Muscle of leg (tissue), 11 donors: ENCODE data around the gene STAMBPL1. TPM values are rescaled to one million over a fixed set of nuclear protein-coding genes. Genes with fewer than 3 reads are reported as not detected.

Experiments
- DNase-seq: peaks from one replicate; pipeline ENCODE4 v3.0.0; 2013
- H3K27ac ChIP-seq: one replicate; pipeline ENCODE4 v1.5.1; 2013; ENCODE audit warnings: mild to moderate bottlenecking, low read length, control low read depth
- H3K27me3 ChIP-seq: one replicate; pipeline ENCODE4 v1.6.1; 2013; ENCODE audit warnings: low read length; ENCODE audit not compliant: control insufficient read depth, insufficient read depth
- H3K36me3 ChIP-seq: one replicate; pipeline ENCODE4 v1.6.1; 2013; ENCODE audit warnings: low read length; ENCODE audit not compliant: control insufficient read depth, insufficient read depth
- H3K4me1 ChIP-seq: one replicate; pipeline ENCODE4 v1.6.1; 2013; ENCODE audit warnings: low read length; ENCODE audit not compliant: control insufficient read depth, insufficient read depth
- H3K4me3 ChIP-seq: one replicate; pipeline ENCODE4 v1.5.1; 2013; ENCODE audit warnings: low read length, control low read depth
- H3K9me3 ChIP-seq: replicated peaks from 2 replicates; pipeline ENCODE4 v1.6.1; 2013; ENCODE audit warnings: low read depth, low read length; ENCODE audit not compliant: control insufficient read depth
- WGBS: methylation state at CpG from one replicate; pipeline ENCODE4 v1.1.5; 2013; ENCODE audit warnings: missing lambda C conversion rate; ENCODE audit not compliant: insufficient coverage; 5-methylcytosine and 5-hydroxymethylcytosine counted together
- polyA plus RNA-seq, 8 donors: library from polyadenylated mRNA; unstranded; fragments of 120-200 nt; gene quantifications; one replicate each; pipeline versions ENCODE4 v1.2.1 to v1.2.3, GENCODE V29; 2013; ENCODE audit warnings: inconsistent platforms in 1 of 8, low replicate concordance in 1 of 8; ENCODE audit not compliant: insufficient read length in 8 of 8, insufficient read depth in 1 of 8
- total RNA-seq: library from RNA; stranded (reverse); fragments of 120-200 nt; gene quantifications from one replicate; pipeline ENCODE4 v1.2.4, GENCODE V29; 2013

Gene STAMBPL1
- total and polyA plus RNA-seq, 9 donors = 5.2 to 10.3 (median 6.3) TPM

DNA sequence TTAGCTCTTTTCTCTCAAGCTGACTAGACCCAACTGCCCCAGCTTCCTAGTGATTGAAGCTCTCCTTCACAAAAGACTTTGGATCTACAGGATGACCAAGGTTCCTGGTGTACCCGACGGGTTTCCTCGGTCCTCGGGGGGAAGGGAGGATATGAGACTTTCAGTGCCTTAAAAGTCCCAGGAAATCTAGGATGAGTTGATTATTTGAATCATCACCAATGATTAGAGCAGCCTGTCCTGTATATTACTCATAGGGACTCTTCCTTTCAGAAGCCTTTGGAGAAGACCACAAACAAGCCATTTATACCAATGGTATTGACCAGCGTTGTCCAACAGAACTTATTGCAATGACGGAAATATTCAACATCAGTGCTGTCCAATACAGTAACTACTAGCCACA lies 78.7 kb downstream of the STAMBPL1 start:
- no peaks in the 10 kb centered on the region for H3K36me3 ChIP-seq
- DNase-seq = no peak
- H3K4me3 ChIP-seq = no peak overlapping the region
- no CpG with 5 or more reads among the region's 6 CpGs for WGBS
- no peaks in the 10 kb centered on the region for H3K27me3 ChIP-seq
- H3K4me1 ChIP-seq = peaks cover under 1% of the 10 kb centered on the region
- H3K9me3 ChIP-seq = no peaks in the 10 kb centered on the region
- no peak overlapping the region for H3K27ac ChIP-seq

DNA sequence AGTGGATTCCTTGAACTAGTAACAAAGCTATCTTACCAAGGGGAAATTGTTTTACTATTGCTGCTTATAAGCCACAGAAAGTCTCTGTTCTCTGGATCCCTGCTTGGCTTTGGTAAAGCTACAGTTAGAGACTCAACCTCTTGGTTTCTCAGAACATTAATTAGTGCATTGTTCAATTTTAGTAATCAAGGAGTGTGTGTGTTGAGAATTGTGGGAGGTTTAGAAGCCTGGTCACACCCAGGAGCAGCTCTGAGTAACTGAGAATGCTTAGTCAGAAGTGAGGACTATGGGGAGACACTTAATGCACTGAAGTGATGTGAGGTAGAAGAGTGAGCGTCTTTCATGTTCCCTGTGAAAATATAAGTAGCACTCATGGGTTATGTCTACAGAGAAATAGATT lies 80.8 kb downstream of the STAMBPL1 start:
- no CpG with 5 or more reads among the region's 1 CpG for WGBS
- Histone ChIP-seq H3K27ac (no peak overlapping the region), H3K27me3 (no peaks in the 10 kb centered on the region), H3K4me1 (peaks cover 5% of the 10 kb centered on the region), H3K4me3 (no peak overlapping the region), H3K9me3 (no peaks in the 10 kb centered on the region), H3K36me3 (no peaks in the 10 kb centered on the region)
- no peak for DNase-seq

GRCh38 chr10:88961266-88961665 lies 81.2 kb downstream of the STAMBPL1 start:
- no peak for DNase-seq
- no peaks in the 10 kb centered on the region for H3K9me3 ChIP-seq
- no peaks in the 10 kb centered on the region for H3K36me3 ChIP-seq
- no peak overlapping the region for H3K4me3 ChIP-seq
- H3K27ac ChIP-seq = no peak overlapping the region
- H3K4me1 ChIP-seq = peaks cover 5% of the 10 kb centered on the region
- H3K27me3 ChIP-seq = no peaks in the 10 kb centered on the region

DNA sequence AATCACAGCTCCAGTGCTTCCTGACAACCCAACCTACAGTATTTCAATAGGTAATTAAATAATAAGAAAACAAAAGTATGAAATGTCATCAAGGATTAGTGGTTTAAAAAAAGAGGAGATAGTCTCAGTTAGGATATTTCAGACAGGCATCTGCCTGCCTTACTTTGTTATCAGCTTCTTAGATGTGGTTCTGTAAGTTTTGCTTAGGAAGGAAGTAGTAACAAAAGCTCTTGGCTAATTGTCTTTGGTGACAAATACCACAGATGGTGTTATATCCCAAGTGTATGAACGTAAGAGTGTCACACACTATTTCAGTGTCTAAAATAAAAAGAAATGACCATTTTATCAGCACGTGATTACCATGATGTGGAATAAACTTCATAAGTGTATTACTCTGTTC lies 82.3 kb downstream of the STAMBPL1 start:
- DNase-seq = no peak

GRCh38 chr10:88963318-88963717 lies 83.3 kb downstream of the STAMBPL1 start:
- Histone ChIP-seq H3K4me1 (peaks cover 8% of the 10 kb centered on the region), H3K27ac (no peak overlapping the region), H3K27me3 (no peaks in the 10 kb centered on the region), H3K9me3 (no peaks in the 10 kb centered on the region), H3K4me3 (no peak overlapping the region), H3K36me3 (no peaks in the 10 kb centered on the region)
- WGBS = no CpG with 5 or more reads among the region's 2 CpGs
- DNase-seq = no peak

More for the DNA sequence above, 82.3 kb downstream of the STAMBPL1 start:
- Histone ChIP-seq H3K4me3 (no peak overlapping the region), H3K27ac (no peak overlapping the region), H3K4me1 (peaks cover 7% of the 10 kb centered on the region), H3K27me3 (no peaks in the 10 kb centered on the region), H3K9me3 (no peaks in the 10 kb centered on the region), H3K36me3 (no peaks in the 10 kb centered on the region)
- WGBS = no CpG with 5 or more reads among the region's 2 CpGs

DNA sequence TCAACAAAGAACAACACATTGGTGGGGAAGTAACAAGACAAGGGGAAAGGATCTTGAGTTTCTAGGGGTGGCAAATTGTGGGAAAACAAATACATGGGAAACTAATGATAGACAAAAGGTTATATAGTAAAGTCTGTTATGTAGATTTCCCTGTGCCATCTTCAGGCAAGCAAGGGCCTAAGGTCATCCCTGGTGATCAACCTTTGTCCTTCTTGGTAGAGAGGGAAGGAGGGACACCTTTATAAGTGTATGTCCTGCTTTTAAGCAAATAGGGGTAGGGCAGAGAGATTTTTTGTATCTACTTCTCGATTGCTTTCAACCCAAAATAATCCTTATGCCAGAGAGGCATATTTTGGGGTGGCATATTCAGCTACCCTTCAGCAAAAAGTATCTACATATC lies 84.3 kb downstream of the STAMBPL1 start:
- Histone ChIP-seq H3K4me3 (no peak overlapping the region), H3K27me3 (no peaks in the 10 kb centered on the region), H3K27ac (peak overlapping the region; percentile 26), H3K9me3 (no peaks in the 10 kb centered on the region), H3K4me1 (peaks cover 11% of the 10 kb centered on the region), H3K36me3 (no peaks in the 10 kb centered on the region)
- no CpG with 5 or more reads among the region's 1 CpG for WGBS
- no peak for DNase-seq

DNA sequence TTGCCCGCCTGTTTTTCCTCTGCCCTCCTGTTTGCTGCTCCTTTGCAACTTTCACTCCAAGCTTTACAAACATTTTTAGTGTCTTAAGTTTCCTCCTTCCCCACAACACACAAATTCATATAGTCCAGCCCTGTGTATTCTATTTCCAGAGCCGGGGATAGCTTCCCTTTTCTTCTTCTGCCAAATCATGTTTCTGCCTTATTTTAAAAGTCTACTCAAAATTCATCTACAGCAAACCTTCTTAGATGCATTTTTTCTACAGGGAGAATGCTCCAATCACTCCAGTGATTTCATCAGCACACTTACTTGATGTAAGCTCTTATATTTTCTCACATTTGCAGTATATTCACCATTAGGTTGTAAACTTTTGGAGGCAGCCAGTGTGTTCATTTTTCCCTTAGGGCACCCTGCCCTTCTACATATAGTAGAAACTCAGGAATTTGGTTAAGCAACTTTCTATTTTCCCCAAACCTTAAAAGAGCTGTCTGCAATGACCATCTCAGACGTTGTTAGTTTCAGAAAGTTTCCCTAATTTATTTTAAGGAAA lies 84.9 kb downstream of the STAMBPL1 start:
- Histone ChIP-seq H3K4me3 (no peak overlapping the region), H3K9me3 (no peaks in the 10 kb centered on the region), H3K27me3 (no peaks in the 10 kb centered on the region), H3K27ac (peak overlapping the region; percentile 26), H3K4me1 (peaks cover 11% of the 10 kb centered on the region), H3K36me3 (no peaks in the 10 kb centered on the region)
- 32% methylated on average over 2 of the region's 3 CpGs for WGBS
- DNase-seq = peak; percentile 54

GRCh38 chr10:88966797-88967196 lies 86.8 kb downstream of the STAMBPL1 start:
- Histone ChIP-seq H3K4me3 (no peak overlapping the region), H3K27ac (no peak overlapping the region), H3K9me3 (no peaks in the 10 kb centered on the region), H3K4me1 (peaks cover 11% of the 10 kb centered on the region), H3K27me3 (no peaks in the 10 kb centered on the region), H3K36me3 (no peaks in the 10 kb centered on the region)
- WGBS = 8% methylated on average over 2 of the region's 3 CpGs
- peak; percentile 61 for DNase-seq

DNA sequence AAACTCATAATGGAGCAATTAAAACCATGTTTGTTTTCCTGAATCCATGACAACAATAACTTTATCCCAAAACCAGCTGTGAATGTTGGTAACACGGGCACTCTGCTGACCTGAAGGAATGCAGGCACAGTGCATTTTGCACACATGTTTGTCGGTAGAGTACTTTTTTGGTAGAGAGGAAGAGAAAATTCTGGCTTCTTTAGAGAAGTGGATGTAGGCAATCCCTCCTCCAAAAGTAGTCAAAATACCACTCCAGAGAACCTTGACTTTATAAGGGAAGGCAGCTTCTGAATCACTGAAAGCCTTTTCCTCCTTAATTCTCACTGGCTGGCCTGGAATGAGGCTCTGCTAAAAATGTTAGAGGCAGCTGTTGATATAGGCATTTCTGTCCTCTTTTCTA lies 88.3 kb downstream of the STAMBPL1 start:
- no peaks in the 10 kb centered on the region for H3K9me3 ChIP-seq
- H3K36me3 ChIP-seq = no peaks in the 10 kb centered on the region
- DNase-seq = peak; percentile 60
- no peaks in the 10 kb centered on the region for H3K27me3 ChIP-seq
- WGBS = no CpG with 5 or more reads among the region's 2 CpGs
- no peak overlapping the region for H3K4me3 ChIP-seq
- H3K27ac ChIP-seq = peak overlapping the region; percentile 47
- peaks cover 11% of the 10 kb centered on the region for H3K4me1 ChIP-seq

GRCh38 chr10:88971221-88972061 lies 91.4 kb downstream of the STAMBPL1 start:
- no peaks in the 10 kb centered on the region for H3K27me3 ChIP-seq
- H3K27ac ChIP-seq = peak overlapping the region; percentile 10
- WGBS = no CpG with 5 or more reads among the region's 5 CpGs
- H3K4me3 ChIP-seq = no peak overlapping the region
- peak; percentile 47 for DNase-seq
- no peaks in the 10 kb centered on the region for H3K36me3 ChIP-seq
- no peaks in the 10 kb centered on the region for H3K9me3 ChIP-seq
- peaks cover 10% of the 10 kb centered on the region for H3K4me1 ChIP-seq
